Measurements from ENCODE around the gene FBXL5. TPM values are rescaled to one million over a fixed set of nuclear protein-coding genes. Genes with fewer than 3 reads are reported as not detected.

The FBXL5 gene
- total and polyA plus RNA-seq, 9 of the 15 experiments (the other 6 are each of a cell fraction or from before 2014, with no cell fraction given), result 6.0 to 35.2 (median 22.1) TPM

Other genes with a start within 250 kb of the FBXL5 start
- gene C1QTNF7, start 227.3 kb downstream of the FBXL5 start, total RNA-seq (2014; rRNA removed), result not detected in 2 replicates
- not detected in 2 replicates for gene C1QTNF7, start 227.3 kb downstream of the FBXL5 start, total RNA-seq (2014; rRNA removed; fragmentation: Illumina TruSeq; extraction: Trizol)
- gene C1QTNF7, start 227.3 kb downstream of the FBXL5 start, total RNA-seq (2015; rRNA removed; fragmentation: Illumina TruSeq; extraction: Trizol), result not detected in 2 replicates
- not detected in 2 replicates for gene C1QTNF7, start 227.3 kb downstream of the FBXL5 start, total RNA-seq (2021)
- gene C1QTNF7, start 227.3 kb downstream of the FBXL5 start, polyA plus RNA-seq (2011; rRNA removed), result not detected in 2 replicates
- not detected in 2 replicates for gene C1QTNF7, start 227.3 kb downstream of the FBXL5 start, polyA plus RNA-seq (2014; fragmentation: Illumina TruSeq; extraction: Trizol)
- not detected for gene C1QTNF7, start 227.3 kb downstream of the FBXL5 start, polyA plus RNA-seq (2014; fragmentation: Nextera tagmentation; extraction: Ambion mirVana)
- not detected in 2 replicates for gene C1QTNF7, start 227.3 kb downstream of the FBXL5 start, polyA plus RNA-seq (2014; rRNA removed)
- gene CC2D2A, start 185.5 kb downstream of the FBXL5 start, total RNA-seq (2014; rRNA removed), result 1.6 and 2.5 TPM in 2 replicates
- gene CC2D2A, start 185.5 kb downstream of the FBXL5 start, total RNA-seq (2014; rRNA removed; fragmentation: Illumina TruSeq; extraction: Trizol), result 1.6 TPM in 2 replicates
- gene CC2D2A, start 185.5 kb downstream of the FBXL5 start, total RNA-seq (2015; rRNA removed; fragmentation: Illumina TruSeq; extraction: Trizol), result 1.8 and 2.1 TPM in 2 replicates
- 1.7 TPM in 2 replicates for gene CC2D2A, start 185.5 kb downstream of the FBXL5 start, total RNA-seq (2021)
- gene CC2D2A, start 185.5 kb downstream of the FBXL5 start, polyA plus RNA-seq (2011; rRNA removed), result 0.15 and 0.36 TPM in 2 replicates
- 1.6 and 2.8 TPM in 2 replicates for gene CC2D2A, start 185.5 kb downstream of the FBXL5 start, polyA plus RNA-seq (2014; fragmentation: Illumina TruSeq; extraction: Trizol)
- 1 to 10 TPM; 1.1 to 1.7 TPM for gene CC2D2A, start 185.5 kb downstream of the FBXL5 start, polyA plus RNA-seq (2014; fragmentation: Nextera tagmentation; extraction: Ambion mirVana)
- 1.0 and 2.0 TPM in 2 replicates for gene CC2D2A, start 185.5 kb downstream of the FBXL5 start, polyA plus RNA-seq (2014; rRNA removed)
- gene FAM200B, start 26.5 kb upstream of the FBXL5 start, total RNA-seq (2014; rRNA removed), result 17.4 and 21.3 TPM in 2 replicates
- 25.5 and 31.8 TPM in 2 replicates for gene FAM200B, start 26.5 kb upstream of the FBXL5 start, total RNA-seq (2014; rRNA removed; fragmentation: Illumina TruSeq; extraction: Trizol)
- 33.4 and 36.3 TPM in 2 replicates for gene FAM200B, start 26.5 kb upstream of the FBXL5 start, total RNA-seq (2015; rRNA removed; fragmentation: Illumina TruSeq; extraction: Trizol)
- 23.2 and 25.4 TPM in 2 replicates for gene FAM200B, start 26.5 kb upstream of the FBXL5 start, total RNA-seq (2021)
- gene FAM200B, start 26.5 kb upstream of the FBXL5 start, polyA plus RNA-seq (2011; rRNA removed), result 21.9 and 22.6 TPM in 2 replicates
- 39.1 and 48.0 TPM in 2 replicates for gene FAM200B, start 26.5 kb upstream of the FBXL5 start, polyA plus RNA-seq (2014; fragmentation: Illumina TruSeq; extraction: Trizol)
- 10 to 100 TPM; 23.2 to 27.6 TPM for gene FAM200B, start 26.5 kb upstream of the FBXL5 start, polyA plus RNA-seq (2014; fragmentation: Nextera tagmentation; extraction: Ambion mirVana)
- gene FAM200B, start 26.5 kb upstream of the FBXL5 start, polyA plus RNA-seq (2014; rRNA removed), result 23.3 and 30.3 TPM in 2 replicates
- gene BST1, start 47.7 kb upstream of the FBXL5 start, total RNA-seq (2014; rRNA removed), result not detected in 2 replicates
- not detected in 2 replicates for gene BST1, start 47.7 kb upstream of the FBXL5 start, total RNA-seq (2014; rRNA removed; fragmentation: Illumina TruSeq; extraction: Trizol)
- gene BST1, start 47.7 kb upstream of the FBXL5 start, total RNA-seq (2015; rRNA removed; fragmentation: Illumina TruSeq; extraction: Trizol), result not detected in 2 replicates
- not detected in 2 replicates for gene BST1, start 47.7 kb upstream of the FBXL5 start, total RNA-seq (2021)
- 0.07 TPM in 2 replicates for gene BST1, start 47.7 kb upstream of the FBXL5 start, polyA plus RNA-seq (2011; rRNA removed)
- gene BST1, start 47.7 kb upstream of the FBXL5 start, polyA plus RNA-seq (2014; fragmentation: Illumina TruSeq; extraction: Trizol), result not detected in 2 replicates
- gene BST1, start 47.7 kb upstream of the FBXL5 start, polyA plus RNA-seq (2014; fragmentation: Nextera tagmentation; extraction: Ambion mirVana), result under 1 TPM; 0.04 to 0.38 TPM
- gene BST1, start 47.7 kb upstream of the FBXL5 start, polyA plus RNA-seq (2014; rRNA removed), result not detected in 2 replicates
- gene CD38, start 123.0 kb upstream of the FBXL5 start, total RNA-seq (2014; rRNA removed), result 0.12 TPM in 1 of 2 replicates, not detected in the other
- gene CD38, start 123.0 kb upstream of the FBXL5 start, total RNA-seq (2014; rRNA removed; fragmentation: Illumina TruSeq; extraction: Trizol), result not detected in 2 replicates
- gene CD38, start 123.0 kb upstream of the FBXL5 start, total RNA-seq (2015; rRNA removed; fragmentation: Illumina TruSeq; extraction: Trizol), result 0.04 TPM in 1 of 2 replicates, not detected in the other
- gene CD38, start 123.0 kb upstream of the FBXL5 start, total RNA-seq (2021), result 0.04 TPM in 1 of 2 replicates, not detected in the other
- 0.01 and 0.04 TPM in 2 replicates for gene CD38, start 123.0 kb upstream of the FBXL5 start, polyA plus RNA-seq (2011; rRNA removed)
- gene CD38, start 123.0 kb upstream of the FBXL5 start, polyA plus RNA-seq (2014; fragmentation: Illumina TruSeq; extraction: Trizol), result not detected in 2 replicates
- under 1 TPM in 1 of 2 experiments, not detected in 1; 0.06 TPM for gene CD38, start 123.0 kb upstream of the FBXL5 start, polyA plus RNA-seq (2014; fragmentation: Nextera tagmentation; extraction: Ambion mirVana)
- gene CD38, start 123.0 kb upstream of the FBXL5 start, polyA plus RNA-seq (2014; rRNA removed), result not detected in 2 replicates